Muscle of arm (tissue), 12 donors: Measurements from ENCODE around the gene GSC2. TPM values are rescaled to one million over a fixed set of nuclear protein-coding genes. Genes with fewer than 3 reads are reported as not detected.
"Not testable (repeated sequence)": the region's sequence is repeated elsewhere in the genome, so short reads cannot be mapped to it uniquely, and the experiment has no call there.

Experiments used
- DNase-seq: peaks from one replicate; pipeline ENCODE4 v3.0.0-alpha.2; 2013
- polyA plus RNA-seq, 12 donors: library from polyadenylated mRNA; unstranded; fragments of 120-200 nt; gene quantifications; one replicate each; pipeline ENCODE4 v1.2.1, GENCODE V29; 2013; ENCODE audit not compliant: insufficient read length in 12 of 12

GSC2 gene
- polyA plus RNA-seq, 12 donors: not detected

DNA sequence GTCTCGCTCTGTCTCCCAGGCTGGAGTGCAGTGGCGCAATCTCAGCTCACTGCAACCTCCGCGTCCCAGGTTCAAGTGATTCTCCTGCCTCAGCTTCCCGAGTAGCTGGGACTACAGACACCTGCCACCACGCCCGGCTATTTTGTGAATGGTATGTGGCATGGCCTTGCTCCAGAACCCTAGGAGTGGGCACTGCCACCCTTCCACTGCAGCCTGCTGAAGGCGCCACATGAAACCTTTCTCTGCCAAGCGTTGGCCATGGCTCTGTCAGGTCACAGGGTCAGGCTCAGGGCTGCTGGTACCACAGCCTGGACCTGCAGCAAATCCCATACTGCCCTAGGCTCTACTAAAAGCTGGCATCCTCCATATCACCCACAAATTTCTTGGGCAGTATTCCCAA is 6.0 kb upstream of the GSC2 start:
- not testable (repeated sequence) for DNase-seq

DNA sequence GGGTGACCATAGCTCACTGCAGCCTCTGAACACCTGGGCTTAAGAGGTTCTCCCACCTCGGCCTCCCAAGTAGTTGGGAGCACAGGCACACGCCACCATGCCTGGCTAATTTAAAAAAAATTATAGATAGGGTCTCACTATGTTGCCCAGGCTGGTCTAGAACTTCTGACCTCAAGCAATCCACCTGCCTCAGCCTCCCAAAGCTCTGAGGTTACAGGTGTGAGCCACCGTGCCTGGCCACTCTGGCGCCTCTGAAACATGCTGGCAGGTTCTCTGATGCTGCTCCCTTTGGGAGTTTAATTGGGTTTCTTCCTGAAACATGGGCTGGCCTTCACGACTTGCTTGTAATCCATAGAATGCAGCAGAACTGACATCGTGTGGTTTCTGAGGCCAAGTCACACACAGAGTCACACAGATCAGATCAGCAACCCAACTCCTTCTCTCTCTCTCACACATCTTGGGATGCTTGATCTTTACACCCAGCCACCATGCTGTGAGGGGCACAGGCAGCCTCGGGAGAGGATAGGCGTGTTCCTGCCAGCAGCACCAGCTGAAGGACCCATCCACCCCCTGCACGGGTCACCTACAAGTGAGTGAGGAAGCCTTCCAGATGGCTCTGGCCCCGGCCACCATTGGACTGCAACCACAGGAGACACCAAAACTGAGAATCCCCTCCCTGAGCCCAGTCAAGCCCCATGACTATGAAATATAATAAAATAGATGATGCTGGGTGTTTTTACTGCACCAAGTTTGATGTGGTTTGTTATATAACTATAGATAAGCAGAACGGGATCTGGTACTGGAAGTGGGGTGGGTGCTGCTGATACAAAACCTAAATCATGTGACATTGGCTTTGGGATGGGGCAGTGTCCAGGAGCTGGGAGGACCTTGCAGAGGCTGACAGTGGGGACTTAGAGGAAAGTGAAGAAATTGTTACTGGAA is 3.1 kb upstream of the GSC2 start:
- no peak for DNase-seq

DNA sequence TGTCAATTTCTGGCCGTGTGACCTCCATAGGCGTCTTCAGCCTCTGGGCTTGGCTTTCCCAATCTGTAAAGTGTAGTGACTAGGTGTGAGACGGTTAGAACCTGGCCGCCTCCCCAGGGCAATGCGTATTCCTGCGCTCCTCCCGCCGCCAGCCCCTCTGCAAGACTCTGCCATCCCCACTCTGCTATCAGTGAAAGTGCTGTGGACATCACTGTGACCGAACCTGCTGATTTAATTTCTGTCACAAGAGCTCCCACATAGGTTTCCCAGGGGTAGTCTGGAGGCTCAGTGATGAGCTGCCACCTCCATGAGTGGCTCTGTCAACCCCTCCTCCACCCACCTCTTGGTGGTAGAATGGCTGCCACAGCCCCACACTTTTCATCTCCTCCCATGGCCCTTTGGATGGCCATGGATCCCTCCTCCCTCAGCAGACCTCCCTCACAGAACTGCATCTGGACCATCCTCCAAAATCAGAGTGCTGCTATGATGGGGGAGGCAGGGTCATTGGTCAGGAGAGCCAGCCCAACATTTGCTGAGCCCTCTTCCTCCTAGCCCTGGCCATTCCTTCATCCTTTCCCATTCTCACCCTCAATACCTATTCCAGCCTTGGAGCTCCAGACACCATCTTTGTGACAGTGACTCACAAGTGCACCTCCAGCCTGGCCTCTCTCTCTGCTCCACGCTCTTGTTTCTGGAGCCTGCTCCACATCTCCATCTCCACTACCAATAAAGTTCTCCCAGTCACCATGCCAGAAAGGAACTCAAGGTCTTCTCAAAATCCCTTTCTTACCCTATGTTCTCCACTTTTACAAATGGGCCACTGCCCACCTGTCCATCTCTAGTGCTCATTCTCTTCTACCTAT is 1.5 kb upstream of the GSC2 start:
- no peak for DNase-seq

DNA sequence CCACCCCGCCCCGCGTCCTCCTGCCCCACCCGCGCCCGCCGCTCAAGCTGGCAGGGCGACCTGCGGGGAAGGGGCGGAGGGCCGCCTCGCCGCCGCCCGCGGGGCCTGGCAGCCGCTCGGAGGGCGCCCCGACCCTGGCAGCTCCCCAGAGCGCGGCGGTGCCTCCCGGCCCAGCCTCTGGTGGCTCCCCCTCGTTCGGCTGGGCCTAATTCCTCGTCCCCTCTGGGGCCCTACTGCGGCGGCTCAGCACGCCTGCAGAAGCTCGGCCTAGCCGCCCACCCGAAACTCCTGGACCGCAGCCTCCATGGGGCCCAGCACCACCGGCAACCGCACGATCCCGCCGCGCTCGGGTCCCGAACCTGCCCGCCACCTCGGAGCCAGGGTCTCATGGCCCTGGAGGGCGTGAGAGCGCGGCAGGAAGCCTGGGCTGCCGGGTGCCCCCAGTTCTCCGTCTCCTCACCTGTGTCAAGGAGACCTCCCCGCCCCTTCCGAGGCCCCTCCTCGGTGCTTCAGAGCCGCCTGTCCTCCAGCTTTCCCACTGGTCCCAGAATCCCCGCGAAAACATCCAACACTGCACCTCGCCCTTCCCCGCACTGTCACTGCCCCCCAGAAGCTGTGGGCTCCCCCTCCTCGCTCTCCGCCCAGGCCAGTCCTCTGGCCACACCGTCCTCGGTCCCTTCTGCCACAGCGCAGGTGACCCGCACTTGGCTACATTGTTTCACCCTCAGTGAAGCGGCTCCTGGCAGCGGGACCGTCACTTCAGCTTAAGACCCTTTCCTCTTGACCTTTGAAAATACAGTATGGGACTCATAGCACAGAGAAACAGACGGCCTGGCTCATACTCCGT is 613 bp upstream of the GSC2 start:
- DNase-seq: no peak

- DNase-seq: no peak
Measured at GRCh38 chr22:19149047-19149883, 827 bp downstream of the GSC2 start.

DNA sequence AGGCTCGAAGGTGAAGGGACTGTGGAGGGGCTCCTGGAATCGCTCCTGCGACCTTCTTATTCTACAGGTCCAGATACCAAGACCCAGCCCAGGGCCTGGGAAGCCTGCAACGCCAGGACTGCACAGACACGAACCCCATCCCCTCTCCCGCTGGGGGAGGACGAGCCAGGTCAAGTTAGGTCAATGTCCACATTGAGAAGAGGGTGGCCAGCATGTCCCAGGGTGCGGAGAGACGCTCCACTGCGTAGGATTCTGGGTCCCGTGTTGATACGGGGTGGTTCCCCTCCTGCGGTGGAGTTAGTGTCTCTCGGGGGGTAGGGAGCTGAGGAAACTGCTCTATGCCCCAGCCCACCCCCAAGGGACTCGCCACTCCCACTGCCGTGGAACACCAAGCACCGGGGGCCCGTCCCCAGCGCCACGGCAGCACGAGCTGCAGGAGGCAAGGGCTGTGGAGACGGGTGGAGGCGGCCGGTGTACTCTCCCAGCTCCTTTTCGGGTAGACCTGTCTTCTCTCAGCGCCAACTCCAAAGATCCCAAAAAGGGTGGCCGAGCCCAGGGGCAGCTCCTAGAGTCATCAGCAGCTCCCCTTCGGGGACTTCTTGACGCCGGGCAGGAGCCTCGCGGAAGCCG is 1.6 kb downstream of the GSC2 start:
- DNase-seq: no peak

GRCh38 chr22:19147195-19147780 is 2.8 kb downstream of the GSC2 start:
- no peak for DNase-seq

DNA sequence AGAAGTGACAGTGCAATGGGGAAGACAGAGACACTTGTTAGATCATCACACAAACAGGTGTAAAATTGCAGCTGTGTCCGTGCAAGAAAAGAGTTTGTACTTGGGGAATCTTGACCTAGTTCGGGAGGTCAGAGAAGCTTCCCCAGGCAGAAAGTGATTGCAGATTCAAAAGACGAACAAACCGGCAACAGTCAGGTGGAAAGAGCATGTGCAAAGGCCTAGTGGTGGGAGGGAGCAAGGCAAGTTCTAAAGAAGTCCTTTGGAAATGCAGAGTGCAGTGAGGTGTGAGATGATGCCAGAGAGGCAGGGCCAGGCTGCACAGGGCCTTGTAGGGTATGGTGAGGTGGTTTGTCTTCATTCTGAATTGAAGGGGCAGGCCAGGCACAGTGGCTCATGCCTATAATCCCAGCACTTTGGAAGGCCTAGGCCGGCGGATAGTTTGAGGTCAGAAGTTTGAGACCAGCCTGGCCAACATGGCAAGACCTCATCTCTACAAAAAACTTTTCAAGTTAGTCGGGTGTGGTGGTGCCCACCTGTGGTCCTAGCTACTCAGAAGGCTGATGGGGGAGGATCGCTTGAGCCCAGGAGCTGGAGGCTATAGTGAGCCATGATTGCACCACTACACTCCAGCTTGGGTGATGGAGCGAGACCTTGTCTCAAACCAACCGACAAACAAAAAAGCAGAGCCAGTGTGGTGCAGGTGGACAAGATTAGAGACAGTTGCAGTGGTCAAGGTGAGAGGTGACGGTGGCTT is 3.7 kb downstream of the GSC2 start:
- DNase-seq: no peak

DNA sequence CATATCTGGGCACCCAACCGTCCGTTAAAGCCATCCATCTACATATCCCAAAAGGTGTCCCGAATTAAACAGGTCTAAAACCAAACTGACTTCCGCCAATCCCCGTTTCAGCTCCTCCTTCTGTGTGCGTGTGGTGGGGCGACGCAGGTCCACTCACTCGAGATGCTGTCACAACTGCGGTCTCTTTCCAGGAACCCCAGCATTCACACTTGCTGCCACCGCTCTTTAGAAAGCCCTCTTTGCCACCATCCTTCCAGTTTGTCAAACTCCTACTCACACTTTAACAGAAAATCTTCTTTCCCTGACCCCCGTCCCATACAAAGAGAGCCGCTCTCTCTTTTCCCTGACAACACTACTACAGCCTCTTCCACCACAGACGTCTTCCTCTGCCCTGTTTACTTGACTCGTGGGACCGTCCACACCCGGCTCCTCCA is 6.1 kb downstream of the GSC2 start:
- no peak for DNase-seq

DNA sequence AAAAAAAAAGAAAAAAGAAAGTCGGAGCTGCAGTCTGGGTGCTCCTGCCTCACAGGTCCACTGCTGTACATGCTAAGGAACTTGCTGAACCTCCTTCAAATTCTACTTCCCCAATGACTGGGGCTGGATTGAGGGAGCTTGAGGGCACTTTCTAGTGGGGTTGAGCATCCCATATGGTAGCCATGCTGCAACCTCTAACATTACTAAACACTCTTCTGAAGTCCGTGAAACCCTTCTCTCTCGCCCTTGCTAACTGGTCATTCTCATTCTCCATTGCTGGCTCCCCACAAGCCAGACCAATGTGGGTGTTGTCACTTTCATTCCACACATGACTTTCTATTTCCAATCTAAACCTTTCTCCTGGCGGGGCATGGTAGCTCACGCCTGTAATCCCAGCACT is 6.9 kb downstream of the GSC2 start:
- DNase-seq: no peak

GRCh38 chr22:19142394-19142793 is 7.7 kb downstream of the GSC2 start:
- no peak for DNase-seq

DNA sequence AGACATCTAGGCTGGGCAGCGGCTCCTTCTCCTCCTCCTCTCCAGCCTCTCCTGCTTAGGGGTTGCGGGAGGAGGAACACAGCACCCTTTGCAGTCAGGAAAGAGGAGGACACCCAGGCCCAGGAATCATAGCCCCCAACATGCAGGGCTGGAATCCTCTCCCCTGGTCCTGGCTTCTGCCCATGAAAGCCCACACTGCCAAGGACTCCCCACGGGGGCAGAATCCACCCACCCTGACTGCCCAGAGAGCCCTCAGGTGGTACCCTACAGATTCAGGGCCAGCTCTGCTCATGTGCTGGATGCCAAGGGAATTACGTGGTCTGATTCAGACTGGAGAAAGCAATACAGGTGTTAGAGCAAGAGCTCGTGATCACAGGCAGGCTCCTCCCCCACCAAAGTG is 10.1 kb downstream of the GSC2 start:
- DNase-seq: no peak

DNA sequence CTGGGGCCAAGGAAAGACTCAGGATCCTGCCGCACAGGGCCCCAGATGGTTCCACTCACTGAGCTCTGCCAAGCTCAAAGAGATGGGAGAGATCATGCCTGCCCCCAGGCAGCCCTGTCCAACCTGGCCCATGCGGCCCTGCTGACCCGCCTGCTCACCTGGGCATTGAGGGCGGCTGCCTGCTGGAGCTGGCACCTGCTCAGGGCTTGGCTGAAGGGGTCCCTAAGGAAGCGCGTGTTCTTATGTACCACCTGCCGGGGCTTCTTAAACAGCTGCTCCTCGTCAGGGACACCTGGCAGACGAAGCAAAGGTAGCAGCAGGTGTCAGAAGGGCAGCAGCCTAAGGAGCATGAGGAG is 11.1 kb downstream of the GSC2 start:
- no peak for DNase-seq

DNA sequence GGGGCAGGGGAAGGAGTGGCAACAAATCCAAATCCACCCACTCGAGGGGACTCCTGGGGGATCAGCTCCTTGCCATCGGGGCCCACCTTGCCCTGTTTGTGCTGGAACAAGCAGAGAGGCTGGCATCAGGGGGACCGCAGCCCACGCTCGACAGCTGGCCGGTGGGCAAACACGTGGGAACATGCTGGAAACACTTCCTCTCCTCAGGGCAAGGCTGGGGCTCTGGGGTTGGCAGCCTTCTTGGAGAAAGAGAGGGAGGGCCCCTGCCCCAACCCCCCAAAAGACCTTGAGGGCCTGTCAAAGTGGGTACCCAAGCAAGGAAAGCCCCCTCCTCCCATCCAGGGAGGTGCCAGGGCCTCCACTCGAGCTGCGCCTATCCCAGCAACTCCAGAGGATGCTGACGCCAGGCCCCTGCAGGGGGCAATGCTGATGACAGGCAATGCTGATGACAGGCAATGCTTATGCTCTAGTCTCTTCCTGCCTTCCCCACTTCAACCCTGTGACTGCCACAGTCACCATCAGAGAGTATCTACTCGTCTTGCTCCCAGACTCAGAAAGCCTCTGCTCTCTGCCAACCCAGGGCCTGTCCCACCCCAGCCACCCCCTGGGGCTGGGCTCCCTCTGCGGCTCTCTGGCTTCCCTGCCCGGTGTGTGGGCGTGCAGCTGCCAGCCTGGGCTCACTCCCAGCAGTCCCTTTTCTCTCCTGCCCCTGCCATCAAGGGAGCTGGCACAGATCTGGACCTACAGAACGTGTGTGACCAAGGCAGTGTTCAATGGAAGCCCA is 11.7 kb downstream of the GSC2 start:
- DNase-seq: no peak

DNA sequence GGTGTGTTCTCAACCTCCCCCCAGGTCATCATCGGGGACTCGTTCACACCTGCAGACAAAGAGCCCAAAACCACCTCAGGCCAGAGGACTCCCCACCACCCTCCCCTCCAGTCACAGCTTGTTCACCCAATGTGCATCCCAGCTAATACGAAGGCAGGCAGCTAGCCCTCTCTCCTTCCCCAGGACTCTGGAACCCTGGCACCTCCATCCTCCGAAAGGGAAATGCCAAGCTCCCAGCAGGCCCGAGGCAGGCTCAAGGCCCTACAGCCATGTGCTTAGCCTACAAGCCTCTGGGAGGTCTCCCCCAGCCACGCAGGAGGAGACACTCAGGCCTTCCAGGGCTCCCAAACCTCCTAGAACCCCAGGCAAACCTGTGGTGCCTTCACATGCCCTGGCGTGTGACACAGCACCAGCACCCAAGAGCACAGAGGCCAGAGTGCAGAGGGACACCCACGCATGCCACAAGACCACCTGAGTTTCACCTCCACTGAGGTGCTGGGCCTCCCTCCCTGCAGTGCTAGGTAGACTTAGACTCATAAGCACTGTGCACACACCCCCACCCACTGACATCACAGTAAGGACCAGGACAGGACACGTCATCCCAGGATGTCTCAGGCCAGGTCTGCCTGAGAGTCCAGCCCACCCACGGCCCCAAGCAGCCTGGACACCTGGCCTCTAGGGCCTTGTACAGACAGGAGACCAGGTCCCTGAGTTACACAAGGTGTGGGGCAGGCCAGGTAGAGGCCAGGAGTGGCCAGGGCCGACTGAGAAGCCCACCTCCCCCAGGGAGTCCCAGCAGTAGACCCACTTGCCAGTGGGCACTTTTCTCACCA is 12.5 kb downstream of the GSC2 start:
- no peak for DNase-seq

- no peak for DNase-seq
Measured at GRCh38 chr22:19136915-19137314, 13.2 kb downstream of the GSC2 start.

- DNase-seq: no peak
Measured at GRCh38 chr22:19134874-19135273, 15.2 kb downstream of the GSC2 start.
